ENCODE measurements around the gene TREH. TPM values are rescaled to one million over a fixed set of nuclear protein-coding genes. Genes with fewer than 3 reads are reported as not detected.
A peak's percentile ranks its signal among the peaks of the same experiment; 100 is the strongest.

TREH gene
- polyA plus RNA-seq, 5 donors = 0.08 to 0.35 (median 0.16) TPM

DNA sequence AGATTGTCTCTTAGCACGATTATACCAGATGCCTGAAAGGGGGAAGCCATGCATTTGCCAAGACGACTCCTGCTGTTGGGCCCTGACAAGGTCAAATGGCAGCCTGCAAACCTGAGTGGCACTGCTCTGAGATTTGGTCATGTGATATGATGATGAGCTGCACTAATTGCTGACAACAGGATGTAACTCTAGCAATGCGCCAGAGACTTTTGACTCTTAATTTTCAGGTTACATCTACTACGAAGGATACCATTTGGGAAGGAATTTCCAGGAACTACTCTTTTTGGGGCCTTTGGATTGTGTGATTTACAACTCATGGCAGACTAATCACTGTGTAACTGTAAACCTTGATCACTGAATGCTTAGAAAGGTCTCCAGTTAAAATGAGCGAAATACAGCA lies 13.1 kb downstream of the TREH start:
- DNase-seq = no peak

DNA sequence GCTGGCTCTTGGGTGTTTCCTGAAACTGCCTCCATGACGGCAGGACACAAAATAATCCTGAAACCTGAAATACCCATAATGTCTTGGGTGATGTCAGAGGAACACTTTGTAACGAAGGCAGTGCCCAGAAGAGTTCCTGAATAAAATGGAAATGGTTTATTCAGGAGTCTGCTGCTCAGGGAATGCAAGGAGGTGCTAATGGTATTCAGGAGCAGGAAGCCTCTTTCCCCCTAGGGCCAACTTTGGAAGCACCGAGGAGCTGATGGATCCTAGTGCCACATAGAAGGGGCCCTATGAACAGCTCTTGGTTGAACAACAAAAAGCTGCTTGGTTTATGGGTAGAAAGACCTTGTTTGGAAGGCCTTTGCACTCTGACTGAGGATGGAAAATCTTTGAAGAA lies 15.5 kb downstream of the TREH start:
- no peak for DNase-seq

DNA sequence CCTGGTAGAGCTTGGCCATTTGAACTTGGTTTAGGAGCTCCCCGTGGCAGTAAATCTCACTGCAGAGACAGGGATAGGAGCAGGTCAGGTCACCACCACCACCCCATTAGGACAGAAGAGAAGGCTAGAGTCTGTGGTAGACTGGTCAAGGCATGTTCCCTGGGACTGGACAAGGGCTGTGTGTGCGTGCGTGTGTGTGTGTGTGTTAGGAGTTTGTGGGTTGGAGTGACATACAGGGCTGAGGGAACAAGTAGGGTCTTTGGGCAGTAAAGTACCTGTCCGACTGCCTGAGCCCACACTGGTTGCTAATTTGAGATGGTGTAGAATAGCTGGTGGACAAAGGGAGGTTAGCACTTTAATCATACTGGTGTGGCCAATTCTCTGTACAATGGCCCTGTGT lies 16.1 kb downstream of the TREH start:
- no peak for DNase-seq

DNA sequence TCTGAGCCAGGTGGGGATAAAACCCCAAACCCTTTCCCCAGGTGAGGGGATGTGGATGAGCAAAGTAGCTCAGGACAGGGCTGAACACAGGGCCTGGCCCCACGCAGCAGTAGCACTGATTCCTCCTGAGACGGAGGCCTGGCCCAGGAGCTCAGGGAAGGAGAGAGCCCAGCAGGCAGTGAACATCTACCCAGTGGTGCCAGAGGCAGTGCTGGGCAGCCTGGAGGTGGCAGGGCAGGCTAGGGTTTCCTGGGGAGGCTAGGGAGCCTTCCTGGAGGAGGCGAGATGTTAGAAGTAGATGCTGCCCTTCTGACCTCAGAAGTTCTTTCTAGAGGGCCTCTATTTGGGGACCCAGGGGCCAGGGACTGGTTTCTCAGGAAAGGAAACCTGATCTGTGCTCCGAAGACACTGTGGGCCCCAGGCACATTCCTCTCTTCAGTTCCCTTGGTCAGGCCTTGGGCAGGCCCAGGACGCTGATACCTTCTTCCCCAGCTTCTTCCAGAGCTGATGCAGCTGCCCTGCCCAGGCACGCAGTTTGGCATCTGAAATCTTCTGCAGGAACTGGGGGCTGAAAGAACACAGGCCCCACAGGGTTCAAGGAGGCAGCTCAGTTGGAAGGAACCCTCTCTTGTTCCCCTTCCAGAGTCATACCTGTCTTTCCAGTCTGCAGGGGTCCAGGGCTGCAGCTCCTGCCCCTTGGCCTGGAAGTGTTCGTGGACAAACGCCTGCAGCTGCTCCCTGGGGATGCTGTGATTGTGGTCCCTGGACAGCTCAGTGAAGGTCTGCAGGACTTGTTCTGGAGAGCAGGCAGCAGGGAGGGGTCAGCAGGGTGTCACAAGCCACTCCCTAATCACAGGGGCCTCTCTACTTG lies 16.8 kb downstream of the TREH start:
- DNase-seq = no peak

DNA sequence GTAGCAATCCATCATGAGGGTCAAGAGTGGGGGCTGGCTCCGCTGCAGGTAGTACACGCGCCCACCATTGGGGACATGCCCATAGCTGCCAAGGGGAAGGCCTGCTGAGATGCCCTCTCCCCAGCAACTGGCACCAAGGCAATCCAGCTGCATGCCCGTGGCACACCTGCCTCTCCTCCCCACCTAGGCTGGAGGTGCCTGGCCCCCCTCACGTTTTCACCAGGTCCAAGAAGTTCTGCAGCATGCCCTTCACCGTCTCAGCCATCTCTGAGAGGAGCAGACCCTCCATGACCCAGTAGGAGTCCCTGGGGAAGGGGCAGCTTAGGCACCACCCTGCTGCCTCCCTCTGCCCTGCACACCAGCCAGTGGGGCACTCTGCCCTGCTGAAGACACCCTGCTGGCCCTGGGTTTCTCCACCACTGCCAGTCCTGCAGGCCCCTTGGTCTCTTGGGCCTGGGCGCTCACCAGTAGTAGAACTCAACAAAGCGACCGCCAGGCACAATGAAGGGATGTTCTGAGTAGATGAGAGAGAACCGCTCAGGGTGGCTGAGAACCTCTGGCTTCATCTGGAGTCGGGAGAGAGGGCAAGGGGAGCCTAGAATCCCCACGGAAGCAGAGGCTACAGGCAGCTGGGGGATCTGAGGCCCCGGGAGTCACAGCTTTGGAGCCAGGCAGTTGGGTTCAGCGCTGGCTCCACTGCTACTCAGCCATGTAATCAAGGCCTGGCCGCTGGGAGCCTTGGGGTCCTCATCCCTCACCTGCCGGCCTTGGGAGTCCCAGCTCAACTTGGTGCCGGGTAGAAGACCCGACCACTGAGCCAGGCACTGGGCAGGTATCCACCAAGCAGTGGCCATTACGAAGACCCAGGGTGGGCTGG lies 17.8 kb downstream of the TREH start:
- DNase-seq = no peak

DNA sequence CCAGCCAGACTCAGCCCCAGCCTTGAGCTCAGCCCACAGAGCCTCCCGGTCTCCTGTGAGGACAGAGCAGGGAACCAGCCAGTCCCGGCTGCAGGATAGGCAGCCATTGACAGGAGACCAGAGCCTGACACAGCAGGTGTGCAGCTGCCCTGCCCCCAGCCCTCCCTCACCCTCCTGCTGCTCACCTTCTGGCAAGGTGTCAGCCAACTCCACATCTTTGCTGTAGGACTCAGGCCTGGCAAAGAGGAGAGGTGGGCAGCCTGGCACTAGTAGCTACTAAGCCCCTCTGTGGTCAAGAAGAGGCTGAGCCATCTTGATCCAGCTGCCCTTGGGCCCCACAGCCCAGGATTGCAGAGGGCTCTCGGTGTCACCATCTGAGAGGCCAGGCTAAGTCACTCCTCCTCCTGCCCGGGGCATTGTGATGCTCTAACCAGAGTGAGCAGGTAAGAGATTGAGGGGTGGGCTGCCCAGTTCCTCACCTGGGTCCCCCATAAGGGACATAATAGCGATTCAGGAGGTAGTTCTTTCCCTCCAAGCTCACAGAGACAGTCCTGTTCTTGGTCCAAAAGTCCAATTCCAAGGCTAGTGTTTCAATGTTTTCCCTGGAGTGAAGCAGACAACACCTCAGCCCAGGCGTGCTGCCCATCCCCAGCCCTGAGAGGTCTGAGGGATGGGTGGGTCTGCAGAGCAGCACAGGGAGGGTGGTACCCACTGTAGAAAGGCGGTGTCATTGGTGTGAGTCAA lies 18.6 kb downstream of the TREH start:
- DNase-seq = no peak

DNA sequence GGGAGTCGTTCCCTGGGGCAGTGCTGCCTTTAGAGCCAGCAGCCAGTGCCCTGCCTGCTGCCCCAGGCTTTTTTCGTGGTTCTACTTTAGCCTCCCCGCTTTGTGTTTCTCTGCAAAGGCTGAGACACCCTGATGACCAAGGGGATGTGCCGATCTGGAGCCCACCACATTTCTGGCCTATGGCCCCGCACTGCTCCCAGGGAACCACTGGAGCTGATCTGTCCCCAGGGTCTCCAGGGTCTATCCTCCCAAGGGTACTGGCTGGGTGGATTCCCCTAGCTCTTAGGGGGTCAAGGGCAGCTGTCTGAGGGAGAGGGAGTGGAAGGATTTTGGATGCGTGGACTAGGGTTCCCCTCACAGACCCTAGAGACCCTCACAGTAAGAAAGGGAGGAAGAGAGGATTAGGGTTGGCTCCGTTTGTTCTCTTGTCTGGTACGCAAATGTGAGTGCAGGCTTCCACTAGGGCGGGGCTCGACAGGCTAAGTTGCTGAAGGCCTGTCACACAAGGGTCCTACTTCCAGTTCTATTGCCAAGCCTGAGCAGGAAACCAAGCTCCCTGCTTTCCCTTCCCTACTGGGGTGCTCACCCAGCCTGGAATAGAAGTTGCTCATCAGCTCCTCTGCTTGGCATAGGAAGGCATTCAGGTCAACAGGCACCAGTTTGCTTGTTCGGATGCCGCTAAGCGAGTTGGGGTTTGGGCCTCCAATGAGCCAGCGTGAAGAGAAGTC lies 19.3 kb downstream of the TREH start:
- no peak for DNase-seq

DNA sequence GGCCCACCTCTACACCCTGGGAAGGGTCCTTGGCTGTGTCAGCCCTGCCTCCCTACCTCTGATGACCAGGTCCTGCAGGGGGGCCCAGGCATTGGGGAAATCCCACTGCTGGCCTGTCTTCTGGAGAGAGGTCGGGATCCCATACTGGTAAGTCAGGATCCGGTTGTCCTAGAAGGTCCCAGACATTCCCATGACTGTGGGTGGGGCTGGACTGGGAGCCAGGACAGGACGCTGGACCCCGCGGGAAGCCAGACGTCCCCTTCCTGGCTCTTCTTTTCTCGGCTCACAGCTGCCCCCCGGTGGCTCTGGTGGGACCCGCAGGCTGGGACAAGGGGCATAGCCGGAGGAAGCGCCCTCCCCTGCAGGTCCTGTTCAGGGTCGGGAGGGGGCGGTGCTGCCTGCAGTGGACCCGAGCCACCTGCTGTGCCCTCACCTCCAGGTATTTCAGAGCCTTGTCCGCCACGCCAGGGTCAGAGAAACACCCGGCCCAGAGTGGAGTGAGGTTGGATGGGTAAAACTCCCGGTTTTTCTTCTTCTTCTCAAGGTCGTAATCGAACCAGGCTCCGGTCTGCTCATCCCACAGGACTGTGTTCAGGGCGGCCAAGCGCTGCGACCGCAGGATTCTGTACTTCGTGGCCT lies 20.0 kb downstream of the TREH start:
- DNase-seq = peak; percentile 75 to 79

DNA sequence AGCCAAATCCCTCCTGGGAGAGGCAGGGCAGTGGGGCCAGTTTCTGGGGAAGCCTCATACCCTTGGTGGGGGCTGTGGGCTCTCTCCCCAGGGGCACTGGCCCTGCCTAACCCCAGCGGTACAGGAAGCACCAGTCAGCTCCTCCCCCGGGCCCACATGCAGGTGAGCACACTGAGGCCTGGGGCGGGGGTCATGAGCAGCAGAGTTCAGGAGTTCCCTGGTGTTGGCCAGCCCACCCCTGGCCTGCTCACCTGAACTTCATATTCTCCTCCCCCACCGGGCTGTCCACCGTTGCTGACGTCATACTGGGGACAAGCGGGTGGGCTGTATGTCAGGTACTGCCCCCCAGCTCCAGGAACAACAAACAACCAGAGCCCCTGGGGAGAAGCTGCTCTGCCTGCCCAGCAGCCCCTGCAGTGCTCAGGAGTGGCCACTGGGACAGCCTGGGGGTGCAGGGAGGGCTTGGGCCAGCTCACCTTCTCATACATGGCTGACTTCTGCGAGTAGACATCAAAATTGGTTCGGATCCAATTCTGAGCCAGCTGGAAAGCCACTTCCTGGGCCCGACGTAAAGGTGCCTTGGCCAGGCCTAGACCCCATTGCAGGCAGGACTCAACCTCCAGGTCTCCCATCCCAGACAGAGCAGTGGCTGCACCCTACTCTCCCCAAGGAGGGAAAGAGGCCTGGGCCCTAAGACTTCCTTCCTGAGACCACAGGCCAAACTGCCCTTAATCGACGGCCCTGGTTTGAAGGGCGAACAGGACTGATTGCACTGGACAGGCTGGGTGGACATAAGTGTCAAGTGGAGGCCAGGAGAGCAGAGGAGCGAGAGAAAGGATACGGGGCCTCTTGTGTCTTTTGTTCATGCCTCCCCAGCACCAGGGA lies 20.8 kb downstream of the TREH start:
- DNase-seq = no peak

DNA sequence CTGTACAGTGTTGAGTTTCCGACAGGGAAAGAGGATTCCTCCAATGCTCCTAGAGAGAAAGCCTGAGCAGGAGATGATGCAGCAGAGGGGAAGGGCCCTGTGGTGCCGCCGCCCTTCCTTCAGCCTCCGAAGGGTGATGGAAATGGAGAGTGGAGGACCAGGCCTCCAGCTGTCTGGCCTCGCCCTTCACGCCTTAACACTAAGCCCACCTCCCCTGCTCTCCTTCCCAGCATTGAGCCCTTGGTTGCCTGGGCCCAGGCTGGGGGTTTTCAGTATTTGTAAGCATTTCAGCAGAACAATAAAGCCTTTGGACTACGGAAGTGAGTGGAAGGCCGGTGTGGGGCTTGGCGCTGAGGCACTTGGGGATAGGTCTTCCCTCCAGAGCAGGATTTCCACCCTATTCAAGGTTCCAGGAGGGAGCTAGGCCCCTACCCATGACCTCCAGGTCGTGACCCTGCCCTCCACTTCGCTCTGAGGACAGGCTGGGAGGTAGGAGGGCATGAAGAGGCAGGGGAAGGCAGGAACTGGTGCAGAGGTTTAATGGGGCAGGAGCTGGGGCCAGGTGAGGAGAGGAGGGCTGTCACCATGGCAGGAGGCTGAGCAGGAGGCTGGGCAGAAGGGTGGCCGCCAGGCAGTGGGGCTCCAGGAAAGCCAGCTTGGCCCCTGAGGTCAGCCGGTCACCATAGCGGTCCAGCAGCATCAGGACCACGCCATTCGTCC lies 21.6 kb downstream of the TREH start:
- DNase-seq = no peak

DNA sequence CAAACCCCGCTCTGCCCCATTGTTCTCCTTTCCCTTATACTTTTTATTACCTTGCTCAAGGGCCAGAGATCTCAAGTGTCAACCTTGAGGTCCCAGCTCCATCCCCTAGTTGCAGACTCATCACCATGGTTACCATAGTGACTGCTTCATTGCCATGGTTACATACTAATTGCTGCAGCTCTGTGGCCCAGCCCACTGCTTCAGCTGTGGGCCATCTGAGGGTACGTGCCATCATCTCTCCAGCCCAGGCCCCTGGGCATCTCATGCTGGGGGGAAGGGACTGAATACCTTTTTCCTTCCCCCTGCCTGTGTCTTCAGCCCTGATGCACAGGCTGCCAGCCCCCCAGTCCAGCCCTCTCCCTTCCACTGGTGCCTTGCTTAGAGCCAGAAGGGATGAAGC lies 22.2 kb downstream of the TREH start:
- DNase-seq = no peak

DNA sequence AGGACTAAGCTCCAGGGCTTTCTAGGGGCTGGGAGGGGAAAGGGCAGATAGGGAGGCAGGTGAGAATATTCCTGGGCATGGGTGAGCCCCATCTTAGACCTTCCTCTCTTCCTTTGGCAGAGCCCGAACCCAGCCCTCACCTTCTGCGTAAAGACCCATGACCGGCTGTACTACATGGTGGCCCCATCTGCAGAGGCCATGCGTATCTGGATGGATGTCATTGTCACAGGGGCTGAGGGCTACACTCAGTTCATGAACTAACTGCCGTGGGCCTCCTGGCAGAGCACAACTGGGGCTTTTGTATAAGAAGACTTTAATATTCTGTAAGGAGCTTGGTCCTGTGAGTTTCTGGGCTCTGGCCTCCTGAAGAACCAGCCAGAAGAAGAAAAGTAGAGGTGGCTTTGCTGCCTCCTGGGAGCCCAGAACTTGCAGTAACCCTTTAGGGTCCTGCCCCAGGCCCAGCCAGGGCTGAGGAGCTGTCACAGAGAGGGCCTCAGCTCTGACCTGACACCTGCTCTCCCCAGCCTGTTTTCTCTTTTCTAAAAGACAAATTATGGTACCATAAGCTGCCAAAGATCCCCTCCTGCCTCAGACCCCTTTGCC lies 22.8 kb downstream of the TREH start:
- no peak for DNase-seq

DNA sequence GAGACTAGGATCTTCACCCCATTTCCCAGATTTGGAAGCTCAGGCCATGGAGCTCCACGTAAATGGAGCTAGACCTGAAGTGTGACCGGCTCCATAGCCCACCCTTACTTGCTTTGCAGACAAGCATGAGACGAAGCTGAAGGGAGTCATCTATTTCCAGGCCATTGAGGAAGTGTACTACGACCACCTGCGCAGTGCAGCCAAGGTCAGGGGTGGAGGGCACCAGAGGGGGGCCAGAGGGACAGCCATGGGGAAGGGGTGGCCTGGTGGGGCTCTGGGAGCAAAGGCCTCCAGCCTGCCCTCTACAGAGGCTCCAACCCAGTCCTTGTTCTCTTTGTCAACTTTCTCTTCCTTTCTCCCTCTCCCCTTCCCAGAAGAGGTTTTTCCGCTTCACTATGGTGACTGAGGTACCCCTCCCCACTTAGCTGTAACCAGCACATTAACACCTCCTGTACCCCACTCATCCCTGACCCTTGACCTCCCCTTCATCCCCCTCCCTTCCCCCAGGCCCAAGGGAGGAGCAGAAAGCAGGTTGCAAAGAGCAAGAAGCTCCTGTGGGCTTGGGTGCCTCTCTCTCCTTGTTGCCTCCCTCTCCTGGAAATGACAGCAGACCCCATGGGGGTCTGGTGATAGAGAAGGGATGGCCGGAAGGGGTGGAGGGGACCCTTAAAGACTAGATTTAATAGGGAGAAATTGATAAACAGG lies 23.8 kb downstream of the TREH start:
- DNase-seq = no peak

DNA sequence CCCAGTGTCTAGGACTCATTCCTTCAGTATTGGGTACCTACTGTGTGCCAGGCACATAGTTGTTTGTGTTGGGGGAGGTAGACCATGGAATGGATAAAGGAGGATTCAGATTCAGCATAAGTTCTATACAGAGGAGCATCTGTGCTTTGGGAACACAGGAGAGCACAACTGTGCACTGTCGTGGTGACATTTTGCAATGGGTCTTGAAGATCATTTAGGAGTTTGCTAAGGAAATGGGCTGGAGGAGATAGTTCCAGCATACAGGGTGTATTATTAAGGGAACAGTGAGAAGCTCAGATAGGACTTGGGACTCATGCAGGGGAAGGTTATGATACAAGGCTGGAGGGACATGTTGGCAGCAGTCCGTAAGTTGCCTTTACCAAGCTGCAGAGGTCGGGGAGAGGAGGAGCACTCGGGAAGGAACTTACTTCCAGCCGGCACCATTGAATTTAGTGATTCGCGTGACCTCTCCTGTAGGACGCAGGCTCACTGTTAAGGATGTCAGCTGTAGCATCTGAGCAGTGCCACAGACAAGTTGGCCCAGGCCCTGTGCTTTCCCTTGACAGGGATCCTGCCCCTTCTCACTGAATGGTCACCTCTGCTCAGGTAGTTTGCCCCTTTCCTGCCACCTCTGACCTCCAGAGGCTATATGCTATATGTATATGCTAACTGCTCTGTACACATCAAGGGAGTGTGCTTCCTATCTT lies 25.6 kb downstream of the TREH start:
- no peak for DNase-seq

DNA sequence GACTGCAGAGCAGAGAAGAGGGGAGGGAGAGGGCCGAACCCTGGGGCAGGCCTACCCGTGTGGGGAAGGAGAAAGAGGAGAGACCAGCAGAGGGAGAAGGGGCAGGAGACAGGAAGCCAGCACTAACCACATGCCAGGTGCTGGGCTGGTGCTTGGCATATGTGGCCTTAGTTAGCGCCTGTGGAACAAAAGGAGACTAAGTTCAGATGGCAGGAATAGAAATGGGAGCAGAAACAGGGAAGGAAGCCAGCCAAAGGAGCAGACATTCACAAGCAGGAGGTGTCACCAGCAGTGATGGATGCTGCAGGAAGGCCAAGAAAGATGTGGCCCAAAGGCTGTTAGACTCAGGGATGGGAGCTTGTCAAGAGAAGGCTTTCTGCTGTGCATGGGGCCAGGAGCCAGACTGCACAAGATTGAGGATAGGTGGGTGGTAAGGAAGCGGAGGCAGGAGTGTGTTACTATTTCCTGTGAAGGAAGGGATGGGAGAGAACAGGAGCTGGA lies 26.7 kb downstream of the TREH start:
- DNase-seq = no peak

DNA sequence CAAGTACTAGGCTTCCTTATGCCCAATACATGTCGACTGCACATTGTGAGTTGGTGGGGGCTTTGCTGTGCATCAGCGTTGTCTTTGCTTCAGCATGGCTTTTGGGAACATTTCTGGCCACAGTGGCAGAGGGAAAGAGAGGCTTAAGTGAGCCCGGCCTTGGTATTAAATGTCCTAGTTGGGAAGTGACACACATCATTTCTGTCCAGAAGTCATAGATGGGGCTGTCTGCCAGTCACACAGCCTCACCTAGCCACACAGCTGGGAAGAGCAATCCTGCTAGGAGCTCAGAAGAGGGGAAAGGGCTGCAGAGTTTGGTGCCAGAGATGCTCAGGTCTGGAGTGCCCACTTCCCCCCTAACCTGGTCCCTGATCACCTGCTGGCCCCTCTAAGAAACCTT lies 27.6 kb downstream of the TREH start:
- DNase-seq = no peak

DNA sequence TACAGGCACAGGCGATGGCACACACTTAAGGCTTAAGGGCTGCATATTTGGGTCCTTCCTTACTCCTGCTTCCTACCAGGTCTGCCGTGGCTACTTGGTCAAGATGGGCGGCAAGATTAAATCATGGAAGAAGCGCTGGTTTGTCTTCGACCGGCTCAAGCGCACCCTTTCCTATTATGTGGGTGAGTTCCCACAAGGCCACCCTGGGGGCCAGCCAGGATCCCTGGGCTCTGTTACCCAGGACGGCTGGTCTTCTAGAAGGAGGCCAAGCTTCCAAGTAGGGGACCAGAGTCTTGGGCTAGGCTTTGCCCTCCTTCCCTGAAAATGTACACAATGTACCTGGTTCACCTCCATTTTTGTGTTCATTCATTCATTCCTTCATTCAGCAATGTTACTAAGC lies 29.1 kb downstream of the TREH start:
- DNase-seq = no peak

Measured in right lung (tissue), 5 donors.